ENCODE measurements around the gene CHD6.
"Not testable (repeated sequence)": the region's sequence is repeated elsewhere in the genome, so short reads cannot be mapped to it uniquely, and the experiment has no call there.

The CHD6 gene

GRCh38 chr20:41538810-41539596 lies 79.2 kb downstream of the CHD6 start:
- DNase-seq: no peak

GRCh38 chr20:41537865-41538264 lies 80.3 kb downstream of the CHD6 start:
- no peak for DNase-seq

- DNase-seq: not testable (repeated sequence)
Observed at GRCh38 chr20:41535551-41535950, 82.6 kb downstream of the CHD6 start.

GRCh38 chr20:41534842-41535241 lies 83.3 kb downstream of the CHD6 start:
- no peak for DNase-seq

GRCh38 chr20:41534170-41534569 lies 84.0 kb downstream of the CHD6 start:
- no peak for DNase-seq

GRCh38 chr20:41533537-41534136 lies 84.5 kb downstream of the CHD6 start:
- DNase-seq: peak; percentile 57

- DNase-seq: no peak
Observed at GRCh38 chr20:41532935-41533334, 85.2 kb downstream of the CHD6 start.

- DNase-seq: no peak
Observed at GRCh38 chr20:41531518-41532275, 86.5 kb downstream of the CHD6 start.

- DNase-seq: no peak
Observed at GRCh38 chr20:41530923-41531322, 87.3 kb downstream of the CHD6 start.

GRCh38 chr20:41526327-41526726 lies 91.8 kb downstream of the CHD6 start:
- no peak for DNase-seq

- DNase-seq: peak; percentile 62
Observed at GRCh38 chr20:41524980-41525613, 93.1 kb downstream of the CHD6 start.

- no peak for DNase-seq
Observed at GRCh38 chr20:41523857-41524256, 94.3 kb downstream of the CHD6 start.

GRCh38 chr20:41513829-41514228 lies 104.3 kb downstream of the CHD6 start:
- no peak for DNase-seq

GRCh38 chr20:41512624-41513023 lies 105.6 kb downstream of the CHD6 start:
- DNase-seq: no peak

GRCh38 chr20:41510847-41511450 lies 107.2 kb downstream of the CHD6 start:
- no peak for DNase-seq

GRCh38 chr20:41510224-41510623 lies 108.0 kb downstream of the CHD6 start:
- DNase-seq: no peak

- DNase-seq: no peak
Observed at GRCh38 chr20:41509316-41510200, 108.6 kb downstream of the CHD6 start.

GRCh38 chr20:41508335-41508734 lies 109.8 kb downstream of the CHD6 start:
- DNase-seq: no peak

GRCh38 chr20:41507851-41508250 lies 110.3 kb downstream of the CHD6 start:
- DNase-seq: no peak

- no peak for DNase-seq
Observed at GRCh38 chr20:41507436-41507835, 110.7 kb downstream of the CHD6 start.

- DNase-seq: no peak
Observed at GRCh38 chr20:41506192-41506915, 111.8 kb downstream of the CHD6 start.

Measured in NCI-H2081 treated with DMSO at 0.1 percent for 48 hours (cell line).